Activated CD8-positive, alpha-beta T cell treated with anti-CD3 and anti-CD28 coated beads for 36 hours (primary cell): Measurements from ENCODE around the gene IKZF4. TPM values are rescaled to one million over a fixed set of nuclear protein-coding genes. Genes with fewer than 3 reads are reported as not detected.
A peak's percentile ranks its signal among the peaks of the same experiment; 100 is the strongest.
"Not testable (repeated sequence)": the region's sequence is repeated elsewhere in the genome, so short reads cannot be mapped to it uniquely, and the experiment has no call there.

Experiments used
- ATAC-seq: fragments of 200-7000 bp; cut with Tn5 transposase; one replicate; pipeline ENCODE4 v1.10.0; 2021; ENCODE audit warnings: mild to moderate bottlenecking, moderate library complexity
- CTCF ChIA-PET: fragments of 350-600 bp; sonication (Branson Sonifier 250); formaldehyde crosslinking; loops from one replicate; lab custom pipeline; 2021; ENCODE audit warnings: antibody characterized with exemption; lab: Charles Lee
- POLR2A ChIA-PET: fragments of 350-600 bp; sonication (Branson Sonifier 250); formaldehyde crosslinking; loops from one replicate; lab custom pipeline; 2021; ENCODE audit warnings: antibody characterized with exemption; lab: Charles Lee
- DNase-seq: peaks from one replicate; pipeline ENCODE4 v3.0.0-alpha.2; 2020
- H3K27ac Mint-ChIP-seq: one replicate; pipeline ENCODE4 v1.8.0; 2021; ENCODE audit warnings: mild to moderate bottlenecking, mixed read lengths
- H3K27me3 Mint-ChIP-seq: one replicate; pipeline ENCODE4 v1.8.0; 2021; ENCODE audit warnings: mixed read lengths
- H3K36me3 Mint-ChIP-seq: one replicate; pipeline ENCODE4 v1.8.0; 2021; ENCODE audit warnings: low read depth, mixed read lengths
- H3K4me1 Mint-ChIP-seq: one replicate; pipeline ENCODE4 v1.8.0; 2021; ENCODE audit warnings: low read depth, mixed read lengths
- H3K4me3 Mint-ChIP-seq: one replicate; pipeline ENCODE4 v1.8.0; 2021; ENCODE audit warnings: mild to moderate bottlenecking, moderate library complexity, mixed read lengths
- H3K9me3 Mint-ChIP-seq: one replicate; pipeline ENCODE4 v1.8.0; 2021; ENCODE audit warnings: mixed read lengths
- intact Hi-C: fragments of 100-400 bp; cut with micrococcal nuclease; formaldehyde crosslinking; loops from one replicate; pipeline ENCODE4 v1.10.0; 2022
- total RNA-seq, 2 experiments: library from RNA; stranded (reverse); gene quantifications; one replicate each; pipeline ENCODE4 v1.2.3, GENCODE V29; 2021
- TF ChIP-seq, protein P1 (sequence below): fragments of 200-600 bp; IDR thresholded peaks from one replicate; pipeline ENCODE4 v1.8.0; 2022; ENCODE audit warnings: antibody characterized with exemption, mild to moderate bottlenecking

IKZF4 gene
- total RNA-seq, 2 experiments from 2014 or later, result 20.5 to 20.8 TPM

DNA sequence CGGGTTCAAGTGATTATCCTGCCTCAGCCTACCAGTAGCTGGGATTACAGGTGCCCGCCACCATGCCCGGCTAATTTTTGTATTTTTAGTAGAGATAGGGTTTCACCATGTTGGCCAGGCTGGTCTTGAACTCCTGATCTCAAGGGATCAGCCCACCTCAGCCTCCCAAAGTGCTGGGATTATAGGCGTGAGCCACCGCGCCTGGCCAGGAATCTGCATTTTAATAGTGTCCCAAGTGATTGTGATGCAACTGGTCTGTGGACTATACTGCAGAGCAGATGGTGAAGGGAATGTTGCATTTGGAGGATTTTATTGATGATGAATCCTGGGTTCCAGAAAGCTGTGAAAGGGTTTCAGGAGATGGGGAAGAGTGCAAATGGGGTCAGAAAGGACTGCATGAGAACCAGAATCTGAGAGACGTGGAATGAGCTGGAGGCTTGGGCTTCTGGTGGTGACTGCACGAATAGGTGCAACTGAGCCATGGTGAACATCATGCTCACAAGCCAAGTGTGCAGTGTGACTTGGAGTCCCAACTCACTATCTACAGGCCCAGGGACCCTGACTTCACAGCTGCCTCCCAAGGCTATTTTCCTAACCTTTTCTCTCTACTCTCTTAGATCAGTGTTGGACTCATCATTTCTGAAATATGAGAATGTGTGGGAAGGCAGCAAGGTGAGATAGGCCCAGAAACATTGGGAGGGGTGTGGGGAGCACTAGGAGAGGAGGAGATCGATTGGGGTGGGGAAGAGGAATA lies 25.4 kb downstream of the IKZF4 start:
- intact Hi-C loops, result no loop called here
- Mint-ChIP-seq H3K9me3 (no peaks in the 10 kb centered on the region), H3K4me1 (peaks cover 28% of the 10 kb centered on the region), H3K27me3 (no peaks in the 10 kb centered on the region), H3K36me3 (peaks cover 36% of the 10 kb centered on the region), H3K4me3 (no peak overlapping the region), H3K27ac (peak overlapping the region; percentile 77)
- ChIA-PET POLR2A (interaction anchor here (0.6 to 5.9 kb wide), 18 partner anchors 19 to 330 kb away, joined by 3 to 41 read pairs (median 4); partner anchors contain the start of genes BLOC1S1, ESYT1, PA2G4 and PYM1), CTCF (interaction anchor here (0.8 to 5.2 kb wide), 26 partner anchors 10 to 308 kb away, joined by 3 to 53 read pairs (median 4); partner anchors contain the start of genes COQ10A, PA2G4, SMARCC2 and SUOX)
- no peak for ATAC-seq
- no peak for DNase-seq
- TF ChIP-seq, protein P1, sequence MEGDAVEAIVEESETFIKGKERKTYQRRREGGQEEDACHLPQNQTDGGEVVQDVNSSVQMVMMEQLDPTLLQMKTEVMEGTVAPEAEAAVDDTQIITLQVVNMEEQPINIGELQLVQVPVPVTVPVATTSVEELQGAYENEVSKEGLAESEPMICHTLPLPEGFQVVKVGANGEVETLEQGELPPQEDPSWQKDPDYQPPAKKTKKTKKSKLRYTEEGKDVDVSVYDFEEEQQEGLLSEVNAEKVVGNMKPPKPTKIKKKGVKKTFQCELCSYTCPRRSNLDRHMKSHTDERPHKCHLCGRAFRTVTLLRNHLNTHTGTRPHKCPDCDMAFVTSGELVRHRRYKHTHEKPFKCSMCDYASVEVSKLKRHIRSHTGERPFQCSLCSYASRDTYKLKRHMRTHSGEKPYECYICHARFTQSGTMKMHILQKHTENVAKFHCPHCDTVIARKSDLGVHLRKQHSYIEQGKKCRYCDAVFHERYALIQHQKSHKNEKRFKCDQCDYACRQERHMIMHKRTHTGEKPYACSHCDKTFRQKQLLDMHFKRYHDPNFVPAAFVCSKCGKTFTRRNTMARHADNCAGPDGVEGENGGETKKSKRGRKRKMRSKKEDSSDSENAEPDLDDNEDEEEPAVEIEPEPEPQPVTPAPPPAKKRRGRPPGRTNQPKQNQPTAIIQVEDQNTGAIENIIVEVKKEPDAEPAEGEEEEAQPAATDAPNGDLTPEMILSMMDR, result no peak

- no peaks in the 10 kb centered on the region for H3K9me3 Mint-ChIP-seq
- H3K4me3 Mint-ChIP-seq, result no peak overlapping the region
- no peaks in the 10 kb centered on the region for H3K36me3 Mint-ChIP-seq
- TF ChIP-seq, protein P1, result no peak
- H3K27ac Mint-ChIP-seq, result no peak overlapping the region
- intact Hi-C loops, result no loop called here
- ChIA-PET CTCF (interaction anchor here (1.5 kb wide), 1 partner anchor 58 kb away, joined by 4 read pairs; no protein-coding TSS in a partner anchor), POLR2A (no interaction called here)
- ATAC-seq (no peak), DNase-seq (no peak)
- H3K27me3 Mint-ChIP-seq, result no peaks in the 10 kb centered on the region
- H3K4me1 Mint-ChIP-seq, result peaks cover 4% of the 10 kb centered on the region
Observed at GRCh38 chr12:56053407-56053893, 32.6 kb downstream of the IKZF4 start.

GRCh38 chr12:56059964-56060363 lies 39.1 kb downstream of the IKZF4 start:
- ChIA-PET POLR2A (interaction anchor here (0.6 to 1.0 kb wide), 2 partner anchors 10 to 174 kb away, joined by 3 read pairs; no protein-coding TSS in a partner anchor), CTCF (interaction anchor here (0.7 to 2.4 kb wide), 2 partner anchors 13 to 15 kb away, joined by 3 to 7 read pairs; no protein-coding TSS in a partner anchor)
- H3K4me3 Mint-ChIP-seq, H3K36me3 Mint-ChIP-seq, H3K9me3 Mint-ChIP-seq, H3K27me3 Mint-ChIP-seq, H3K27ac Mint-ChIP-seq, ATAC-seq, H3K4me1 Mint-ChIP-seq, DNase-seq, intact Hi-C loops: not testable (repeated sequence)

DNA sequence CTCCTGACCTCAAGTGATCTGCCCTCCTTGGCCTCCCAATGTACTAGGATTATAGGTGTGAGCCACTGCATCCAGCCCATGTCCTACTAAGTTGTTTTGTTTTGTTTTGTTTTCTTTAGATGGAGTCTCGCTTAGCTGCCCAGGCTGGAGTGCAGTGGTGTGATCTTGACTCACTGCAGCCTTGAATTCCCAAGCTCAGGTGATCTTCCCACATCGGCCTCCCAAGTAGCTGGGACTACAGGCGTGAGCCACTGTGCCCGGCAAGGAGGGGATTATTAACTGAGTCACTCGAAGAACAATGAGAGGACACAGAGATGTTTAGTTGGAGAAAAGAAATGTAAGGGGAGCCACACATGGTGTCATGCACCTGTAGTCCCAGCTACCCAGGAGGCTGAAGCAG lies 41.1 kb downstream of the IKZF4 start:
- ChIA-PET POLR2A (interaction anchor here (0.8 to 0.9 kb wide), 2 partner anchors 55 to 66 kb away, joined by 3 to 4 read pairs; partner anchors contain the start of gene ZC3H10), CTCF (interaction anchor here (1.4 kb wide), 1 partner anchor 24 kb away, joined by 4 read pairs; no protein-coding TSS in a partner anchor)
- Mint-ChIP-seq H3K4me3 (no peak overlapping the region), H3K27me3 (peaks cover 2% of the 10 kb centered on the region), H3K4me1 (peaks cover 2% of the 10 kb centered on the region), H3K9me3 (no peaks in the 10 kb centered on the region), H3K27ac (no peak overlapping the region), H3K36me3 (no peaks in the 10 kb centered on the region)
- intact Hi-C loops, result no loop called here
- no peak for ATAC-seq
- TF ChIP-seq, protein P1, result no peak
- no peak for DNase-seq

- Mint-ChIP-seq H3K9me3 (no peaks in the 10 kb centered on the region), H3K27ac (no peak overlapping the region), H3K36me3 (no peaks in the 10 kb centered on the region), H3K4me3 (no peak overlapping the region), H3K4me1 (peaks cover 4% of the 10 kb centered on the region), H3K27me3 (peaks cover 2% of the 10 kb centered on the region)
- TF ChIP-seq, protein P1, result no peak
- no peak for DNase-seq
- ChIA-PET CTCF (no interaction called here), POLR2A (no interaction called here)
- intact Hi-C loops, result no loop called here
- ATAC-seq, result no peak
Observed at GRCh38 chr12:56062996-56063395, 42.2 kb downstream of the IKZF4 start.
